ENCODE results near the gene LRRC74A. TPM values are rescaled to one million over a fixed set of nuclear protein-coding genes. Genes with fewer than 3 reads are reported as not detected.

Gene LRRC74A
- total and polyA plus RNA-seq, 9 of the 15 experiments (the other 6 are each of a cell fraction or from before 2014, with no cell fraction given) = not detected

GRCh38 chr14:76846331-76847047, 20.3 kb downstream of the LRRC74A start:
- CTCF ChIA-PET (ENCODE audit: low intra/inter-chr PET ratio) = no interaction called here

More at GRCh38 chr14:76846331-76847047, 20.3 kb downstream of the LRRC74A start:
- Histone ChIP-seq H3K4me3 (no peak overlapping the region), H3K79me2 (ENCODE audit: control insufficient read depth, insufficient read depth, low read length) (no peaks in the 10 kb centered on the region), H3K36me3 (ENCODE audit: control insufficient read depth, insufficient read depth, low read length) (no peaks in the 10 kb centered on the region), H3K4me1 (replicated peaks in 1 of 2; ENCODE audit: control insufficient read depth in 2 of 2, insufficient read depth in 2 of 2, low read length in 2 of 2) (no peaks in the 10 kb centered on the region; a peak in 1 of 5 replicates), H4K20me1 (replicated peaks; ENCODE audit: control insufficient read depth, insufficient read depth, low read length) (no peaks in the 10 kb centered on the region), H3K9me1 (ENCODE audit: control insufficient read depth, insufficient read depth, low read length) (no peaks in the 10 kb centered on the region), H3K9me3 (replicated peaks; ENCODE audit: control insufficient read depth, insufficient read depth, low read depth, low read length) (no peaks in the 10 kb centered on the region), H3K27ac (ENCODE audit: extremely low read depth, low read depth, low read length) (no peak overlapping the region), H3K9ac (ENCODE audit: insufficient read depth in 1 of 2, low read depth in 2 of 2, low read length in 2 of 2) (no peak overlapping the region), H2AFZ (ENCODE audit: low read depth, low read length) (no peak overlapping the region), H3K27me3 (ENCODE audit: control insufficient read depth in 2 of 2, insufficient read depth in 2 of 2, low read length in 2 of 2) (peaks cover 0 to 12% of the 10 kb centered on the region in 2 experiments; a peak in 2 of 5 replicates), H3K4me2 (ENCODE audit: insufficient read depth, low read length) (no peak overlapping the region)
- TF ChIP-seq NR1H2 (CRISPR knock-in tag; IDR thresholded peaks at IDR 0.05) (no peak), ZBTB11 (CRISPR knock-in tag; IDR thresholded peaks at IDR 0.05) (no peak), CEBPG (CRISPR knock-in tag; IDR thresholded peaks at IDR 0.05) (no peak), CEBPG (tag; conservative IDR thresholded peaks at IDR 0.05 in 1 of 2, IDR thresholded peaks at IDR 0.05 in 1 of 2) (no peak), PREB (CRISPR knock-in tag; IDR thresholded peaks at IDR 0.05) (no peak), SMAD2 (IDR thresholded peaks at IDR 0.05; ENCODE audit: low read depth, low read length) (no peak), L3MBTL2 (IDR thresholded peaks at IDR 0.05) (peak; percentile 52), ZFP1 (CRISPR knock-in tag; IDR thresholded peaks at IDR 0.05) (no peak), SMARCA4 (IDR thresholded peaks at IDR 0.05) (no peak)
- POLR2A ChIA-PET = interaction anchor here (0.6 to 2.0 kb wide), 4 partner anchors 9 to 118 kb away, joined by 3 to 5 read pairs (median 3); no protein-coding TSS in a partner anchor
- intact Hi-C loops (cut with micrococcal nuclease) = no loop called here
- 0% methylated on average over 7 of the region's 7 CpGs for WGBS (ENCODE audit: insufficient coverage, low coverage, missing lambda C conversion rate)
- DNase-seq (ENCODE audit: extremely low read depth in 1 of 4, low spot score in 3 of 4) (no peak), ATAC-seq (no peak), FAIRE-seq (no peak)
- in situ Hi-C loops (cut with MboI) = no loop called here
- BruUV-seq (replicated peaks) = no TSS peak

Measured in K562 (cell line).